Activated T-helper 17 cell treated with anti-CD3 and anti-CD28 coated beads, Interleukin-2, amount 50 U/mL, for 72 hours (primary cell): ENCODE measurements around the gene IGSF6. TPM values are rescaled to one million over a fixed set of nuclear protein-coding genes. Genes with fewer than 3 reads are reported as not detected.
"Not testable (repeated sequence)": the region's sequence is repeated elsewhere in the genome, so short reads cannot be mapped to it uniquely, and the experiment has no call there.

Experiments used
- ATAC-seq: fragments of 150-1000 bp; cut with Tn5 transposase; replicated peaks from 2 replicates; pipeline ENCODE4 v1.10.0; 2021; ENCODE audit warnings: mild to moderate bottlenecking, moderate library complexity
- H3K27ac Mint-ChIP-seq: one replicate; pipeline ENCODE4 v1.8.0; 2022; ENCODE audit warnings: mixed read lengths
- H3K27me3 Mint-ChIP-seq: one replicate; pipeline ENCODE4 v1.8.0; 2022; ENCODE audit warnings: mixed read lengths
- H3K36me3 Mint-ChIP-seq: one replicate; pipeline ENCODE4 v1.8.0; 2022; ENCODE audit warnings: low read depth, mild to moderate bottlenecking, mixed read lengths
- H3K4me1 Mint-ChIP-seq: one replicate; pipeline ENCODE4 v1.8.0; 2022; ENCODE audit warnings: mixed read lengths
- H3K4me3 Mint-ChIP-seq: one replicate; pipeline ENCODE4 v1.8.0; 2022; ENCODE audit warnings: mild to moderate bottlenecking, mixed read lengths
- H3K9me3 Mint-ChIP-seq: one replicate; pipeline ENCODE4 v1.8.0; 2022; ENCODE audit warnings: mixed read lengths
- total RNA-seq, 2 donors: library from RNA; stranded (reverse); gene quantifications; one replicate each; pipeline ENCODE4 v1.2.3, GENCODE V29; 2022

The IGSF6 gene, protein sequence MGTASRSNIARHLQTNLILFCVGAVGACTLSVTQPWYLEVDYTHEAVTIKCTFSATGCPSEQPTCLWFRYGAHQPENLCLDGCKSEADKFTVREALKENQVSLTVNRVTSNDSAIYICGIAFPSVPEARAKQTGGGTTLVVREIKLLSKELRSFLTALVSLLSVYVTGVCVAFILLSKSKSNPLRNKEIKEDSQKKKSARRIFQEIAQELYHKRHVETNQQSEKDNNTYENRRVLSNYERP
- total RNA-seq = under 1 TPM in 1 of 2 donors, not detected in 1; 0.45 TPM

DNA sequence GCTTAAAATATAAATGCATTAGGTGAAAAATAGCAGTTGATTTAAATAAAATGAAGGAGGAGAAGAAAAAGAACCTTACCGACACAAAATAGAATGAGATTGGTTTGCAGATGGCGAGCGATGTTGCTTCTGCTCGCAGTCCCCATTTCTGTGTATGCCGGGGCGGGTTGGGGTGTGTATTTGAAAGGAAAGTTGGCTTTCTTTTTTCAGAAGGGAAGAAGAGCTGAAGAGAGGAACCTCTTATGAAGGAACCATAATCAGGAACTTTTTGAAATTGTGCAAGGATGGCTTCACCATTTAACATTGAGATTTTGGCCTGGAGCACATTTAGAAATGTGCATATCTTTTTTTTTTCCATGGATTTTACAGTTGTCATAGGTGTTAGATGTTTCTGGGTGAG is at the start of gene IGSF6:
IGSF6 (minus strand) TSS at position 156 of the 400 bp plus-strand sequence; CDS start at position 146, 10 bp downstream.
- peaks cover 42% of the 10 kb centered on the region for H3K36me3 Mint-ChIP-seq
- no peaks in the 10 kb centered on the region for H3K9me3 Mint-ChIP-seq
- H3K4me1 Mint-ChIP-seq = peaks cover 21% of the 10 kb centered on the region
- no peak within 1 kb of the TSS for H3K27ac Mint-ChIP-seq
- H3K4me3 Mint-ChIP-seq = no peak within 1 kb of the TSS
- no peaks in the 10 kb centered on the region for H3K27me3 Mint-ChIP-seq
- ATAC-seq = no peak

GRCh38 chr16:21701271-21701670 is 48.9 kb upstream of the IGSF6 start:
- ATAC-seq = peak; percentile 34
- no peaks in the 10 kb centered on the region for H3K36me3 Mint-ChIP-seq

DNA sequence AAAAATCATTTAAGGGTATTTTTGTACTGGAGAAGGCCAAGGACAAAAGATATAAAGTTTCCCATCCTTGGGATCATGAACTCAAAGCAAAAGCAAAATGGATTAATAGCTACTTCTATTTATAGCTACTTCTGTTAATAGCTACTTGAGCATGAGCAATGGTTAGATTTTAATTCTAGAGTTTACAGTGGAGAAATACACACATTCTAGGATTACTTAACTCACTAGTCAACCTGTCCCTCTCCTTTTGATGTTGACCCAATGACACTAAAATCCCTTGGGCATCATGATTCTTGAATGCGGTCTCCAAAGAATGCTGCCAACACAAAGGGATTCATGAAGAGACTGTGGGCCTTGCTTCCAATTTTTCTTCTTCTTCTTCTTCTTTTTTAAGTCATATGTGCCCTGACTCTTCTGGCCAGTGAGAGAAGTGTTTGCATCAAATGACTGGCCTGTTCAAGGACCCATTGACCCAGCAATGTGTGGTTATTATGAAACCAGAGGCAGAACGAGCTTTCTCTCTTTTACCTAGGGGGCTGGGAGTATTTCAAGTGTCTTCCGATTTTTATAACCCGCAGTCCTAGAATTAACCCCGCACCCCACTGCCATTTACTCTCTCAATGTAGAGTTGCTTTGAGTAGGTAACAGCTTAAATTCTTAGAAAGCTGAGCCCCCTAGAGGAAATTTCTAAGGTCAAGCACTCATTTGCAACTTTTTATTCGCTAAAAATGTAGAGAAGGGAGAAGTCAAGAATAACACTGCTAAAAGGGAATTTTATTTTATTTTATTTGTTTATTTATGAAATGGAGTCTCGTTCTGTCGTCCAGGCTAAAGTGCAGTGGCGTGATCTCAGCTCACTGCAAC is 46.0 kb upstream of the IGSF6 start:
- Mint-ChIP-seq H3K4me1 (no peaks in the 10 kb centered on the region), H3K36me3 (no peaks in the 10 kb centered on the region), H3K9me3 (no peaks in the 10 kb centered on the region), H3K27ac (no peak overlapping the region), H3K4me3 (no peak overlapping the region), H3K27me3 (no peaks in the 10 kb centered on the region)
- no peak for ATAC-seq

More at GRCh38 chr16:21701271-21701670, 48.9 kb upstream of the IGSF6 start:
- Mint-ChIP-seq H3K27ac (no peak overlapping the region), H3K27me3 (no peaks in the 10 kb centered on the region), H3K9me3 (no peaks in the 10 kb centered on the region), H3K4me3 (no peak overlapping the region), H3K4me1 (peaks cover 4% of the 10 kb centered on the region)

DNA sequence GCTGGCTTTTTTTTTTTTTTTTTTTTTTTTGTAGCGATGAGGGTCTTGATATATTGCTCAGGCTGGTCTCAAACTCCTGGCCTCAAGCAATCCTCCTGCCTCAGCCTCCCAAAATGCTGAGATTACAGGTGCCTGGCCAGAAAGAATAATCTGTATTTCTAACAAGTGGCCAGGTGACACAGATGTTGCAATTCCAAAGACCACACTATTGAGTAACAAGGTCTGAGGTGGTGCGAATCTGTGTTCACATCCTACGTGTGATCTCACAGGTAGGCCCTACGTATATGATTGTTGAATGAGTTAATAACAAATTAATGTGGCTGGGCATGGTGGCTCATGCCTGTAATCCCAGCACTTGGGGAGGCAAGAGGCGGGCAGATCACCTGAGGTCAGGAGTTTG is 44.6 kb upstream of the IGSF6 start:
- Mint-ChIP-seq H3K4me3 (no peak overlapping the region), H3K27me3 (no peaks in the 10 kb centered on the region), H3K27ac (no peak overlapping the region), H3K4me1 (no peaks in the 10 kb centered on the region), H3K9me3 (no peaks in the 10 kb centered on the region), H3K36me3 (no peaks in the 10 kb centered on the region)
- ATAC-seq = no peak

DNA sequence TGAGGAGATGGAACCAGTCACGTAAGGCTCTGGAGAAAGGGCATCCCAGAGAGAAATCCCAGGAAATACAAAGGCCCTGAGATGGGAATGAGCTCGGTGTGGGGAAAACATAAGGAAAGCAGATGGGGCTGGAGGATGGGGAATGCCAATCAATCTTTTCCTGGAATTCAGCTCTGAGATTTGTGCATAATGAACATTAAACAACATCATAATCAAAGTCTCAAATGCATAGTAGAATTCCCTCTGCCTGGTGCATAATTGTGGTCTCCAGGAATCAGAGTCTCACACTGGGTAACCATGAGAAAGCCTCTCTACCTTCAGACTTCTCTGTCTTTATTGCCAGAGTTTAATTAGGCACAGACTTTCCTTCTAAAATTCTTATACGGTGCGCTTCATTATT is 42.2 kb upstream of the IGSF6 start:
- Mint-ChIP-seq H3K9me3 (no peaks in the 10 kb centered on the region), H3K4me1 (no peaks in the 10 kb centered on the region), H3K27ac (no peak overlapping the region), H3K36me3 (no peaks in the 10 kb centered on the region), H3K27me3 (no peaks in the 10 kb centered on the region), H3K4me3 (no peak overlapping the region)
- no peak for ATAC-seq

DNA sequence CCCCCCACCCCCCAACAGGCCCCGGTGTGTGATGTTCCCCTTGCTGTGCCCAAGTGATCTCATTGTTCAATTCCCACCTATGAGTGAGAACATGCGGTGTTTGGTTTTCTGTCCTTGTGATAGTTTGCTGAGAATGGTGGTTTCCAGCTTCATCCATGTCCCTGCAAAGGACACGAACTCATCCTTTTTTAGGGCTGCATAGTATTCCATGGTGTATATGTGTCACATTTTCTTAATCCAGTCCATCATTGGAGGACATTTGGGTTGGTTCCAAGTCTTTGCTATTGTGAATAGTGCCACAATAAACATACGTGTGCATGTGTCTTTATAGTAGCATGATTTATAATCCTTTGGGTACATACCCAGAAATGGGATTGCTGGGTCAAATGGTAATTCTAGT is 38.6 kb upstream of the IGSF6 start:
- not testable (repeated sequence) for H3K27ac Mint-ChIP-seq, H3K27me3 Mint-ChIP-seq, H3K9me3 Mint-ChIP-seq, ATAC-seq, H3K36me3 Mint-ChIP-seq, H3K4me1 Mint-ChIP-seq, H3K4me3 Mint-ChIP-seq

DNA sequence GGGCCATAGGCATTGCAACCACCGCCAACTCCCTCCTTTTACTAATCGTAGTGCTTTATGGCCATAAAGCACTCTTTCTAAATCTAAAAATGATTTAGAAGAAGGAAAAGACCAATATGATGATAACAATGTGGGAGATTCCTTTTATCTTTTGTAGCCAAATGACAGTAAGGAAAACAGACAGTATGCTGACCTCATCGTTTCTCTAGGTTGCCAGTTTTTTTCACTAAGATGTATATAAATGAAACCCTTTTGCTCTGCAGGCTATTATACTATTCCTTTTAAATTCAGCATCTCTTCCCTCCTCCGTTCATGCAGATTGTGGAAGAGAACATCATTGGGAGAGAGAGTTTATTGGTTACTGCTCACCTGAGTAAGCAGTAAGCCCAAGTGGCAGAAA is 36.7 kb upstream of the IGSF6 start:
- no peak for ATAC-seq
- no peak overlapping the region for H3K27ac Mint-ChIP-seq
- no peak overlapping the region for H3K4me3 Mint-ChIP-seq
- H3K9me3 Mint-ChIP-seq = no peaks in the 10 kb centered on the region
- no peaks in the 10 kb centered on the region for H3K4me1 Mint-ChIP-seq
- no peaks in the 10 kb centered on the region for H3K27me3 Mint-ChIP-seq
- no peaks in the 10 kb centered on the region for H3K36me3 Mint-ChIP-seq

GRCh38 chr16:21685034-21685455 is 32.6 kb upstream of the IGSF6 start:
- Mint-ChIP-seq H3K9me3 (no peaks in the 10 kb centered on the region), H3K36me3 (no peaks in the 10 kb centered on the region), H3K4me3 (no peak overlapping the region), H3K27ac (no peak overlapping the region), H3K4me1 (no peaks in the 10 kb centered on the region), H3K27me3 (peaks cover 4% of the 10 kb centered on the region)
- no peak for ATAC-seq

- Mint-ChIP-seq H3K27me3 (peaks cover 4% of the 10 kb centered on the region), H3K27ac (no peak overlapping the region), H3K36me3 (no peaks in the 10 kb centered on the region), H3K9me3 (no peaks in the 10 kb centered on the region), H3K4me3 (no peak overlapping the region), H3K4me1 (no peaks in the 10 kb centered on the region)
- no peak for ATAC-seq
Measured at GRCh38 chr16:21684199-21684598, 31.8 kb upstream of the IGSF6 start.

- Mint-ChIP-seq H3K9me3 (no peaks in the 10 kb centered on the region), H3K4me1 (no peaks in the 10 kb centered on the region), H3K36me3 (no peaks in the 10 kb centered on the region), H3K27ac (no peak overlapping the region), H3K4me3 (no peak overlapping the region), H3K27me3 (peaks cover 4% of the 10 kb centered on the region)
- no peak for ATAC-seq
Measured at GRCh38 chr16:21683184-21683583, 30.8 kb upstream of the IGSF6 start.

DNA sequence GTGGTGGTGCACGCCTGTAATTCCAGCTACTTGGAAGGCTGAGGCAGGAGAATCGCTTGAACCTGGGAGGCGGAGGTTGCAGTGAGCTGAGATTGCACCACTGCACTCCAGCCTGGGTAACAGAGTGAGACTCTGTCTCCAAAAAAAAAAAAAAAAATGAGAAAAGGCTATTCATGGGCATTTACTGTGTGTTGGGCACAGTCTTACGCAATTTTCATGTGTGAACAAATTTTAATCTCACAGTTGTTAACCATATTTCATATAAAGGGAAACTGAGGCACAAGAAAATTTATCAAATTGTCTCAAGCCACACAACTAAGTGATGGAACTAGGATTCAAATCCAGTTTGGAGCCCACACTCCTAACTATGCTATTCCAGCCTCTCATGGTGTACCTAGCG is 28.3 kb upstream of the IGSF6 start:
- not testable (repeated sequence) for ATAC-seq, H3K27me3 Mint-ChIP-seq, H3K9me3 Mint-ChIP-seq, H3K4me3 Mint-ChIP-seq, H3K36me3 Mint-ChIP-seq, H3K4me1 Mint-ChIP-seq, H3K27ac Mint-ChIP-seq

DNA sequence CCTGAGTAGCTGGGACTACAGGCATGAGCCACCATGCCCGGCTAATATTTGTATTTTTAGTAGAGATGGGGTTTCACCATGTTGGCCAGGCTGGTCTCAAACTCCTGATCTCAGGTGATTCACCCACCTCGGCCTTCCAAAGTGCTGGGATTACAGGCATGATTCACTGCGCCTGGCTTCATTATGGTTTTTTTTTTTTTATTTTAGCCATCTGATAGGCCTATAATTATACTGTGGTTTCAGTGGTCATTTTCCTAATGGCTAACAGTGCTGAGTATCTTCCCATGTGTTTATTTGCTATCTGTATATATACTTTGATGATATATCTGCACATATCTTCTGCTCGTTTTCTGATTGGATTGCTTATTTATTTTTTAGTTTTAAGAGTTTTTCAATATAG is 22.0 kb upstream of the IGSF6 start:
- not testable (repeated sequence) for H3K4me3 Mint-ChIP-seq, H3K36me3 Mint-ChIP-seq, H3K4me1 Mint-ChIP-seq, H3K27me3 Mint-ChIP-seq, ATAC-seq, H3K27ac Mint-ChIP-seq, H3K9me3 Mint-ChIP-seq

- H3K36me3 Mint-ChIP-seq = no peaks in the 10 kb centered on the region
- H3K27me3 Mint-ChIP-seq = no peaks in the 10 kb centered on the region
- no peak overlapping the region for H3K4me3 Mint-ChIP-seq
- no peaks in the 10 kb centered on the region for H3K4me1 Mint-ChIP-seq
- no peak overlapping the region for H3K27ac Mint-ChIP-seq
- H3K9me3 Mint-ChIP-seq = no peaks in the 10 kb centered on the region
- no peak for ATAC-seq
Measured at GRCh38 chr16:21673469-21673868, 21.1 kb upstream of the IGSF6 start.

DNA sequence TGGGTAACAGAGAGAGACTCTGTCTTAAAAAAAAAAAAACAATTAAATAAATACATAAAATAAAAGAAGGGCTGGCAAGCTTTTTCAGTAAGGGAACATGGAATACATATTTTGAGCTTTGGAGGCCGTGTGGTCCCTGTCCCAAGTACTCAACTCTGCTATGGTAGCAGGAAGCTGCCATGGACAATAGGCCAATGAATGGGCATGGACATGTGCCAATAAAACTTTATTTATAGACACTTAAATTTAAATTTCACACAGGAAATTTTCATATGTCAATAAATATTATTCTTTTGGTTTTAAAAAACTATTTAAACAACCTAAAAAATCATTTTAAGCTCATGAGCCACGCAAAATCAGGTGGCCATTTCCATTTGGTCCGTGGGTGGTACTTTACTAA is 15.2 kb upstream of the IGSF6 start:
- H3K36me3 Mint-ChIP-seq = no peaks in the 10 kb centered on the region
- ATAC-seq = no peak
- no peak overlapping the region for H3K4me3 Mint-ChIP-seq
- H3K27me3 Mint-ChIP-seq = peaks cover 5% of the 10 kb centered on the region
- no peak overlapping the region for H3K27ac Mint-ChIP-seq
- no peaks in the 10 kb centered on the region for H3K4me1 Mint-ChIP-seq
- no peaks in the 10 kb centered on the region for H3K9me3 Mint-ChIP-seq

DNA sequence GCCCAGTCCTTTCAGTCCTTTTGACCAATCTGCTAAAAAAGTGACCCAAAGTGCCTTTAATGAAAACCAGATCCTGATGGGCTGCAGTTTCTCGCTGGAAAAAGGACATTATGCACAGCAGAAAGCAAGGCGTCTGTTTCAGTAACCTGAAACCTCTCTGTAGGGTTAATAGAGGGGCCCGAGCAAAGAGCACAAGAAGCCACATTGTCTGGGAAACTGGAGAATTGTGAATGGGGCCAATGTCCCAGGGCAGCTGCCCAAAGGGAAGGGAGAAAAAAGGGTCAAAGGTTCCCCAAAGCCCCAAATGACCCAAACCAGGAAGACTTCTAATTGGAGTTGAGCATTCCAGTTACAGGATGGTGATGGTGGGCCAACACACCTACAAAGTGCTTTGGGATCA is 14.4 kb upstream of the IGSF6 start:
- no peak for ATAC-seq
- no peaks in the 10 kb centered on the region for H3K4me1 Mint-ChIP-seq
- H3K27me3 Mint-ChIP-seq = peaks cover 5% of the 10 kb centered on the region
- H3K9me3 Mint-ChIP-seq = no peaks in the 10 kb centered on the region
- no peaks in the 10 kb centered on the region for H3K36me3 Mint-ChIP-seq
- H3K27ac Mint-ChIP-seq = no peak overlapping the region
- no peak overlapping the region for H3K4me3 Mint-ChIP-seq
